Muscle of leg (tissue), 11 donors: ENCODE measurements around the gene SLC9A7. TPM values are rescaled to one million over a fixed set of nuclear protein-coding genes. Genes with fewer than 3 reads are reported as not detected.

ENCODE experiments used
- DNase-seq: peaks from one replicate; pipeline ENCODE4 v3.0.0; 2013
- H3K27ac ChIP-seq: one replicate; pipeline ENCODE4 v1.5.1; 2013; ENCODE audit warnings: mild to moderate bottlenecking, low read length, control low read depth
- H3K27me3 ChIP-seq: one replicate; pipeline ENCODE4 v1.6.1; 2013; ENCODE audit warnings: low read length; ENCODE audit not compliant: control insufficient read depth, insufficient read depth
- H3K36me3 ChIP-seq: one replicate; pipeline ENCODE4 v1.6.1; 2013; ENCODE audit warnings: low read length; ENCODE audit not compliant: control insufficient read depth, insufficient read depth
- H3K4me1 ChIP-seq: one replicate; pipeline ENCODE4 v1.6.1; 2013; ENCODE audit warnings: low read length; ENCODE audit not compliant: control insufficient read depth, insufficient read depth
- H3K4me3 ChIP-seq: one replicate; pipeline ENCODE4 v1.5.1; 2013; ENCODE audit warnings: low read length, control low read depth
- H3K9me3 ChIP-seq: replicated peaks from 2 replicates; pipeline ENCODE4 v1.6.1; 2013; ENCODE audit warnings: low read depth, low read length; ENCODE audit not compliant: control insufficient read depth
- whole genome bisulfite sequencing: methylation state at CpG from one replicate; pipeline ENCODE4 v1.1.5; 2013; ENCODE audit warnings: missing lambda C conversion rate; ENCODE audit not compliant: insufficient coverage; 5-methylcytosine and 5-hydroxymethylcytosine counted together
- polyA plus RNA-seq, 8 donors: library from polyadenylated mRNA; unstranded; fragments of 120-200 nt; gene quantifications; one replicate each; pipeline versions ENCODE4 v1.2.1 to v1.2.3, GENCODE V29; 2013; ENCODE audit warnings: inconsistent platforms in 1 of 8, low replicate concordance in 1 of 8; ENCODE audit not compliant: insufficient read length in 8 of 8, insufficient read depth in 1 of 8
- total RNA-seq: library from RNA; stranded (reverse); fragments of 120-200 nt; gene quantifications from one replicate; pipeline ENCODE4 v1.2.4, GENCODE V29; 2013

The SLC9A7 gene
- total and polyA plus RNA-seq, 9 donors, result 5.4 to 12.3 (median 6.7) TPM

GRCh38 chrX:46754586-46755061 is 4.3 kb downstream of the SLC9A7 start:
- no peaks in the 10 kb centered on the region for H3K9me3 ChIP-seq
- no peak for DNase-seq
- H3K27ac ChIP-seq, result peak overlapping the region; percentile 38
- no peak overlapping the region for H3K4me3 ChIP-seq
- H3K36me3 ChIP-seq, result no peaks in the 10 kb centered on the region
- peaks cover 12% of the 10 kb centered on the region for H3K27me3 ChIP-seq
- no CpG with 5 or more reads among the region's 3 CpGs for WGBS
- peaks cover 3% of the 10 kb centered on the region for H3K4me1 ChIP-seq

DNA sequence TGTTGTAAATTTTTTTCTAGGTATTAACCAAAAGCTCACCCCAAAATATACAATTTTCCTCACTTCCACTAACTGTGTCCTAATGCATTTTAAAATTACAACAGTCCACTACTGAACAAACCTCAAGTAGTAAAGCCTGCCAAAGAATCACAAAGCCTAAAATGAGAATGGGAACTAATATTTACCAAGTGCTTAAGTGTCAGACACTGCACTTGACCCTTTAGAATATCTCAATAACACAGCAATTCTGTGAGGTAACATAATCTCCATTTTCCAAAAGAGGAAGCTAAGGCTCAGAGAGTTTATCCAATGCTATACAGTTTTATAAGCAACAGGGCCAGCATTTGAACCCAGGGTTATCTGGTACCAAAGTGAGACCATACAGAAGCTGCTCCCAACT is 4.9 kb downstream of the SLC9A7 start:
- Histone ChIP-seq H3K36me3 (no peaks in the 10 kb centered on the region), H3K9me3 (no peaks in the 10 kb centered on the region), H3K27me3 (peaks cover 8% of the 10 kb centered on the region), H3K4me3 (no peak overlapping the region), H3K27ac (no peak overlapping the region), H3K4me1 (no peaks in the 10 kb centered on the region)
- DNase-seq, result no peak

- DNase-seq, result no peak
- Histone ChIP-seq H3K9me3 (no peaks in the 10 kb centered on the region), H3K36me3 (no peaks in the 10 kb centered on the region), H3K27ac (no peak overlapping the region), H3K27me3 (no peaks in the 10 kb centered on the region), H3K4me3 (no peak overlapping the region), H3K4me1 (no peaks in the 10 kb centered on the region)
- WGBS, result no CpG with 5 or more reads among the region's 1 CpG
Measured at GRCh38 chrX:46750889-46751288, 8.0 kb downstream of the SLC9A7 start.

DNA sequence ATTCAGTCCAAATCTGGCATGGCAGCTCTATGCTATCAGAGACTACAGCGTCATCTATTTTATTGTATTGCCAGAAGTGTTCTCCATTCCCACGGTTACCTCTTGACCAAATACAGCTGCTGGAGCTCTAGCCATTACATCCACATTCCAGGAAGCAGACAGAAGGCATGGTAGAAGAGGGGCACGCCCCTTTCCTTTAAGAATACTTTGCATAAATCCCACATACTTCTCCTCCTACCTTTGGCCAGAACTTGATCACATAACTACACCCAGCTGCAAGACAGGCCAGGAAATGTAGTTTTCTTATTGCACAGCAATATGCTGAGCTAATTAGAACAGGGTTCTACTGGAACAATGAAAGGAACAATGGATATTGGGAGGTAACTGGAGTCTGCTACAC is 14.9 kb downstream of the SLC9A7 start:
- H3K27ac ChIP-seq, result no peak overlapping the region
- no CpG with 5 or more reads among the region's 3 CpGs for WGBS
- no peaks in the 10 kb centered on the region for H3K9me3 ChIP-seq
- no peak for DNase-seq
- H3K36me3 ChIP-seq, result no peaks in the 10 kb centered on the region
- peaks cover 2% of the 10 kb centered on the region for H3K27me3 ChIP-seq
- no peaks in the 10 kb centered on the region for H3K4me1 ChIP-seq
- H3K4me3 ChIP-seq, result no peak overlapping the region

- H3K4me1 ChIP-seq, result no peaks in the 10 kb centered on the region
- no CpG with 5 or more reads among the region's 1 CpG for WGBS
- H3K4me3 ChIP-seq, result no peak overlapping the region
- no peak for DNase-seq
- no peak overlapping the region for H3K27ac ChIP-seq
- H3K36me3 ChIP-seq, result no peaks in the 10 kb centered on the region
- no peaks in the 10 kb centered on the region for H3K9me3 ChIP-seq
- peaks cover 4% of the 10 kb centered on the region for H3K27me3 ChIP-seq
Measured at GRCh38 chrX:46743046-46743445, 15.9 kb downstream of the SLC9A7 start.

- DNase-seq, result no peak
- peaks cover 13% of the 10 kb centered on the region for H3K9me3 ChIP-seq
Measured at GRCh38 chrX:46739736-46740135, 19.2 kb downstream of the SLC9A7 start.

GRCh38 chrX:46737462-46737861 is 21.5 kb downstream of the SLC9A7 start:
- Histone ChIP-seq H3K9me3 (peaks cover 13% of the 10 kb centered on the region), H3K36me3 (no peaks in the 10 kb centered on the region), H3K4me1 (no peaks in the 10 kb centered on the region), H3K27ac (no peak overlapping the region), H3K27me3 (peaks cover 4% of the 10 kb centered on the region), H3K4me3 (no peak overlapping the region)
- WGBS, result no CpG with 5 or more reads among the region's 2 CpGs
- DNase-seq, result no peak

More at GRCh38 chrX:46739736-46740135, 19.2 kb downstream of the SLC9A7 start:
- peaks cover 4% of the 10 kb centered on the region for H3K27me3 ChIP-seq
- no peaks in the 10 kb centered on the region for H3K36me3 ChIP-seq
- no peak overlapping the region for H3K27ac ChIP-seq
- no peaks in the 10 kb centered on the region for H3K4me1 ChIP-seq
- H3K4me3 ChIP-seq, result no peak overlapping the region
- WGBS, result no CpG with 5 or more reads among the region's 1 CpG

DNA sequence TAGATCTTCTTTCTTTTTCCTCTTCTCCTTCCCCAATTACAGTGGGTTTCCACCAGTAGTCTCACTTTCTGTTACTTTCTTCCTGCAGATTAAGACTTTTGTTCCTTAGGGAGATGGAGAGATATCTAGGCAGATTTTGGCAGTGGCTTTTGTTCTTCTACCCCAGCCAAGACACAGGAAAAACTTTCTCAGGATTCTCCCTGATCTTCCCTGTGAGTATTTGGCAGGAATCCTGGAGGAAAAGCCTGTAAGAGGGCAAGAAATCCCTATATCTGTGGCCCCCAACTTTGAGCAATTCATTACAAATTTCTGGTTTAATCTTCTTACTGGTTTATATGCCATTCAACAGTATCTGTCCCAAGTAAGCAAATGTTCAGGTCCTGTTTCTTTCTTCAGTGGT is 21.9 kb downstream of the SLC9A7 start:
- Histone ChIP-seq H3K27me3 (peaks cover 4% of the 10 kb centered on the region), H3K9me3 (peaks cover 13% of the 10 kb centered on the region), H3K4me3 (no peak overlapping the region), H3K36me3 (no peaks in the 10 kb centered on the region), H3K27ac (no peak overlapping the region), H3K4me1 (no peaks in the 10 kb centered on the region)
- no peak for DNase-seq

DNA sequence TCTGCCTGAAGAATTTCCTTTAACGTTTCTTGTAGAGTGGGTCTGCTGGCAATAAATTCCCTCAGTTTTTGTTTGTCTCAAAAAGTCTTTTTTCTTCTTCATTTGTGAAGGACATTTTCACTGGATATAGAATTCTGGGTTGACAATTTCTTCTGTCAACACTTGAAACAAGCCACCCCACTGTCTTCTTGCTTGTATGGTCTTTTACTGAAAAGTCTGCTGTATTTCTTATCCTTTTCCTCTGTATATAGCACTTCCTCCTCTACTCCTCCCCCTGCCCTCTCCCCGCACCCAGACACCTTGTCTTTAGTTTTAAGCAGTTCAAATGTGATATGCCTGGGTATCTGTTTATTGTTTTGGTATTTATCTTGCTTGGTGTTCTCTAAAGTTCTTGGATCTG is 23.3 kb downstream of the SLC9A7 start:
- Histone ChIP-seq H3K27me3 (peaks cover 6% of the 10 kb centered on the region), H3K36me3 (no peaks in the 10 kb centered on the region)
- WGBS, result no CpG with 5 or more reads among the region's 2 CpGs

GRCh38 chrX:46733226-46733625 is 25.7 kb downstream of the SLC9A7 start:
- Histone ChIP-seq H3K27ac (no peak overlapping the region), H3K27me3 (peaks cover 2% of the 10 kb centered on the region), H3K36me3 (no peaks in the 10 kb centered on the region), H3K9me3 (peaks cover 13% of the 10 kb centered on the region), H3K4me3 (no peak overlapping the region), H3K4me1 (no peaks in the 10 kb centered on the region)
- no CpG with 5 or more reads among the region's 1 CpG for WGBS
- DNase-seq, result no peak

More for the DNA sequence above, 23.3 kb downstream of the SLC9A7 start:
- Histone ChIP-seq H3K27ac (no peak overlapping the region), H3K4me1 (no peaks in the 10 kb centered on the region), H3K4me3 (no peak overlapping the region), H3K9me3 (peaks cover 13% of the 10 kb centered on the region)
- DNase-seq, result no peak

DNA sequence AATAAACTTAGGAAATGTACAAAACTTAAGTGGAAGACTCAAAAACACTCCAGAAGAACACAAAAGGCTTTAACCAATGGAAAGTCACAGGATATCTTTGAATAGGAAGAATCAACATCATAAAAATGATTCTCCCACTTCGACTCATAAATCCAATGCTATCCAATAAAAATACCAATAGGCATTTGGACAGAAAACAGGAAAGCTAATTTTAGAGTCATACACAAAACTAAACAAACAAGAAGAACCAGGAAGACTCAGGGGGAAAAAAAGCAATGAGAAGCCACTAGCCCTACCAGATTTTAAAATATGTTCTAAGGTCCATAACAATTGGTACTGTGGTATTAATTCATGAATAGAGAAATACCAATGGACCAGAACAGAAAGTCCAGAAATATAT is 28.2 kb downstream of the SLC9A7 start:
- Histone ChIP-seq H3K4me1 (no peaks in the 10 kb centered on the region), H3K9me3 (peaks cover 2% of the 10 kb centered on the region), H3K27me3 (peaks cover 14% of the 10 kb centered on the region), H3K27ac (no peak overlapping the region), H3K4me3 (no peak overlapping the region), H3K36me3 (no peaks in the 10 kb centered on the region)
- no CpG with 5 or more reads among the region's 1 CpG for WGBS
- DNase-seq, result no peak
